Keratinocyte (primary cell): ENCODE results near the gene MAMDC2. TPM values are rescaled to one million over a fixed set of nuclear protein-coding genes. Genes with fewer than 3 reads are reported as not detected.

Experiments used
- DNase-seq: peaks from one replicate; pipeline ENCODE4 v3.0.0-alpha.2; 2011; ENCODE audit warnings: low read depth, missing footprints, low spot score
- FAIRE-seq: peaks from 2 replicates; lab custom pipeline; 2011; peaks lifted over from hg19 to GRCh38; lab: Jason Lieb, UNC
- H2AFZ ChIP-seq: 2 replicates; pipeline ENCODE4 v1.6.0; 2012; ENCODE audit warnings: low read length, control low read depth, inconsistent platforms; ENCODE audit not compliant: control insufficient read depth
- H3K27ac ChIP-seq: 2 replicates; pipeline ENCODE4 v1.5.1; 2011; ENCODE audit warnings: low read length; ENCODE audit not compliant: control insufficient read depth, insufficient read depth
- H3K27me3 ChIP-seq: 3 replicates; pipeline ENCODE4 v1.6.0; 2011; ENCODE audit warnings: low read length; ENCODE audit not compliant: control insufficient read depth, insufficient read depth; ENCODE audit errors: extremely low read depth
- H3K36me3 ChIP-seq, 2 experiments: 2 replicates in 1 of 2; 3 replicates in 1 of 2; pipeline ENCODE4 v1.5.1; 2011; ENCODE audit warnings: low read length in 2 of 2, mild to moderate bottlenecking in 1 of 2; ENCODE audit not compliant: control insufficient read depth in 2 of 2, insufficient read depth in 2 of 2; ENCODE audit errors: extremely low read depth in 1 of 2
- H3K4me1 ChIP-seq: 3 replicates; pipeline ENCODE4 v1.5.1; 2011; ENCODE audit warnings: low read length; ENCODE audit not compliant: control insufficient read depth, insufficient read depth; ENCODE audit errors: extremely low read depth
- H3K4me2 ChIP-seq: 3 replicates; pipeline ENCODE4 v1.6.0; 2011; ENCODE audit warnings: low read depth, low read length; ENCODE audit not compliant: control insufficient read depth, insufficient read depth; ENCODE audit errors: extremely low read depth
- H3K4me3 ChIP-seq, 3 experiments: fragments of 200-600 bp in 1 of 3; sonication (generic) in 1 of 3; 2 replicates in 2 of 3; 3 replicates in 1 of 3; pipeline ENCODE4 v1.5.1; 2011 to 2016; ENCODE audit warnings: low read length in 3 of 3, mild to moderate bottlenecking in 3 of 3, control low read depth in 2 of 3, inconsistent platforms in 1 of 3, low read depth in 1 of 3, mixed read lengths in 1 of 3, mixed run types in 1 of 3, moderate library complexity in 1 of 3; ENCODE audit not compliant: control insufficient read depth in 2 of 3, insufficient read depth in 2 of 3; ENCODE audit errors: extremely low read depth in 1 of 3
- H3K79me2 ChIP-seq: 2 replicates; pipeline ENCODE4 v1.6.0; 2012; ENCODE audit warnings: low read length; ENCODE audit not compliant: control insufficient read depth, insufficient read depth
- H3K9ac ChIP-seq: 3 replicates; pipeline ENCODE4 v1.6.0; 2011; ENCODE audit warnings: low read length; ENCODE audit not compliant: control insufficient read depth, insufficient read depth; ENCODE audit errors: extremely low read depth
- H3K9me1 ChIP-seq: 3 replicates; pipeline ENCODE4 v1.6.0; 2011; ENCODE audit warnings: low read length; ENCODE audit not compliant: control insufficient read depth, insufficient read depth; ENCODE audit errors: extremely low read depth
- H3K9me3 ChIP-seq: 2 replicates; pipeline ENCODE4 v1.5.1; 2012; ENCODE audit warnings: low read depth, low read length; ENCODE audit not compliant: control insufficient read depth
- H4K20me1 ChIP-seq: 3 replicates; pipeline ENCODE4 v1.6.0; 2011; ENCODE audit warnings: low read length; ENCODE audit not compliant: control insufficient read depth, insufficient read depth; ENCODE audit errors: extremely low read depth
- CTCF ChIP-seq, 3 experiments: IDR thresholded peaks in 1 of 3; conservative IDR thresholded peaks in 1 of 3; optimal IDR thresholded peaks in 1 of 3; 2 replicates in 2 of 3; 3 replicates in 1 of 3; pipeline versions ENCODE3 to v1.5.1; 2011; ENCODE audit warnings: low read length in 3 of 3, mild to moderate bottlenecking in 3 of 3, moderate library complexity in 2 of 3, control low read depth in 1 of 3, inconsistent platforms in 1 of 3; ENCODE audit not compliant: insufficient read depth in 2 of 3; ENCODE audit errors: extremely low read depth in 1 of 3
- EZH2 ChIP-seq: IDR thresholded peaks from one replicate; pipeline ENCODE4 v1.6.1; 2012; ENCODE audit warnings: inconsistent platforms, mild to moderate bottlenecking, low read length, moderate library complexity
- dilution Hi-C: fragments of 300-500 bp; cut with MboI; formaldehyde crosslinking; loops from one replicate; pipeline ENCODE4 v1.7.0; 2020; ENCODE audit warnings: low sequenced_read_pairs; ENCODE audit not compliant: extremely low pct_ligation_motif_present
- polyA plus RNA-seq, 5 experiments: library from polyadenylated mRNA; depleted of rRNA in 3 of 5; stranded (reverse) in 3 of 5; stranded (forward) in 1 of 5; unstranded in 1 of 5; fragments of >200 nt; gene quantifications; 1 replicate in 1 of 5; 2 replicates in 3 of 5; 3 replicates in 1 of 5; pipeline versions ENCODE4 v1.2.1 to v1.2.3, GENCODE V29; 2011 to 2012; ENCODE audit warnings: missing spikeins in 2 of 5, low read depth in 1 of 5, low replicate concordance in 1 of 5

MAMDC2 gene
- polyA plus RNA-seq, 1 donor (not counting 4 experiments of a cell fraction or from before 2014, with no cell fraction given): 4.2 TPM

GRCh38 chr9:70028287-70028686 lies 15.4 kb upstream of the MAMDC2 start:
- TF ChIP-seq CTCF (optimal IDR thresholded peaks at IDR 0.05 in 1 of 3, IDR thresholded peaks at IDR 0.05 in 1 of 3, conservative IDR thresholded peaks at IDR 0.05 in 1 of 3; ENCODE audit: extremely low read depth in 1 of 3, insufficient read depth in 2 of 3, low read length in 3 of 3): no peak
- TF ChIP-seq EZH2: no peak
- Histone ChIP-seq H3K27me3 (no peaks in the 10 kb centered on the region), H3K79me2 (no peaks in the 10 kb centered on the region), H3K9ac (no peak overlapping the region), H3K9me1 (no peaks in the 10 kb centered on the region), H3K4me2 (no peak overlapping the region), H3K36me3 (no peaks in the 10 kb centered on the region), H3K27ac (no peak overlapping the region), H3K9me3 (no peaks in the 10 kb centered on the region), H4K20me1 (no peaks in the 10 kb centered on the region), H2AFZ (no peak overlapping the region), H3K4me3 (no peak overlapping the region), H3K4me1 (peaks cover 10% of the 10 kb centered on the region)
- dilution Hi-C loops: no loop called here
- no peak for FAIRE-seq
- DNase-seq: no peak

GRCh38 chr9:70030156-70030555 lies 13.5 kb upstream of the MAMDC2 start:
- Histone ChIP-seq H3K79me2 (no peaks in the 10 kb centered on the region), H3K27ac (no peak overlapping the region), H3K4me2 (no peak overlapping the region), H3K4me3 (no peak overlapping the region), H3K9me3 (no peaks in the 10 kb centered on the region), H3K4me1 (peaks cover 15% of the 10 kb centered on the region), H3K36me3 (no peaks in the 10 kb centered on the region), H3K9me1 (no peaks in the 10 kb centered on the region), H3K27me3 (no peaks in the 10 kb centered on the region), H4K20me1 (no peaks in the 10 kb centered on the region), H2AFZ (no peak overlapping the region), H3K9ac (no peak overlapping the region)
- FAIRE-seq: no peak
- TF ChIP-seq CTCF (optimal IDR thresholded peaks at IDR 0.05 in 1 of 3, IDR thresholded peaks at IDR 0.05 in 1 of 3, conservative IDR thresholded peaks at IDR 0.05 in 1 of 3; ENCODE audit: extremely low read depth in 1 of 3, insufficient read depth in 2 of 3, low read length in 3 of 3): no peak
- TF ChIP-seq EZH2: no peak
- DNase-seq: no peak
- dilution Hi-C loops: no loop called here
